Astrocyte of the cerebellum (primary cell): ENCODE data around the gene UPK3A.

Experiments used
- DNase-seq: peaks from one replicate; pipeline ENCODE4 v3.0.0-alpha.2; 2011; ENCODE audit warnings: low read depth
- H3K4me3 ChIP-seq: 2 replicates; pipeline ENCODE4 v1.5.1; 2011; ENCODE audit warnings: mild to moderate bottlenecking, low read depth, low read length, moderate library complexity
- CTCF ChIP-seq: IDR thresholded peaks from 2 replicates; pipeline ENCODE4 v1.5.1; 2012; ENCODE audit warnings: low read length, low read depth, moderate library complexity, mild to moderate bottlenecking; ENCODE audit errors: missing control alignments
- in situ Hi-C: cut with HindIII; loops from 2 replicates; pipeline ENCODE4 v1.10.0; 2017; ENCODE audit warnings: low sequenced_read_pairs

UPK3A gene

GRCh38 chr22:45238957-45239680 is 45.6 kb upstream of the UPK3A start:
- H3K4me3 ChIP-seq, result no peak overlapping the region
- DNase-seq, result no peak
- in situ Hi-C loops, result no loop called here

DNA sequence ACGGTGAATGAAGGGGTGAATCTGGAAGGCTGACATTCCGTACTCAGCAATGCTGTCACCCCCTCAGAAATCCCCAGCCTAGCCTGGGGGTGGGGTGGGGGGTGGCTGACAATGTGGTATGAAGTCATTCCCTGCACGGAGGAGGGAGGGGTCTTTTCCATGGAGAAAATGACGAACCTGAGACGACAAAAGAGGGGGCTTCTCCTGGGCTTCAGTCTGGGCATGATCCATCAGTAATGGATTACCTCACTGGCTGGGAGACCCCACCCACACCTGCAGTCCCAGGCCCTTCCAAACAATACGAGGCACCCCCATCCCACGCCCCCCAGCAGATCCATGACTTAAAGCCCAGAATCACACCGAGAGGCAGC is 45.1 kb upstream of the UPK3A start:
- no peak for DNase-seq
- in situ Hi-C loops, result no loop called here
- TF ChIP-seq CTCF, result no peak
- peak overlapping the region; percentile 51 for H3K4me3 ChIP-seq

More at GRCh38 chr22:45238957-45239680, 45.6 kb upstream of the UPK3A start:
- no peak for TF ChIP-seq CTCF

DNA sequence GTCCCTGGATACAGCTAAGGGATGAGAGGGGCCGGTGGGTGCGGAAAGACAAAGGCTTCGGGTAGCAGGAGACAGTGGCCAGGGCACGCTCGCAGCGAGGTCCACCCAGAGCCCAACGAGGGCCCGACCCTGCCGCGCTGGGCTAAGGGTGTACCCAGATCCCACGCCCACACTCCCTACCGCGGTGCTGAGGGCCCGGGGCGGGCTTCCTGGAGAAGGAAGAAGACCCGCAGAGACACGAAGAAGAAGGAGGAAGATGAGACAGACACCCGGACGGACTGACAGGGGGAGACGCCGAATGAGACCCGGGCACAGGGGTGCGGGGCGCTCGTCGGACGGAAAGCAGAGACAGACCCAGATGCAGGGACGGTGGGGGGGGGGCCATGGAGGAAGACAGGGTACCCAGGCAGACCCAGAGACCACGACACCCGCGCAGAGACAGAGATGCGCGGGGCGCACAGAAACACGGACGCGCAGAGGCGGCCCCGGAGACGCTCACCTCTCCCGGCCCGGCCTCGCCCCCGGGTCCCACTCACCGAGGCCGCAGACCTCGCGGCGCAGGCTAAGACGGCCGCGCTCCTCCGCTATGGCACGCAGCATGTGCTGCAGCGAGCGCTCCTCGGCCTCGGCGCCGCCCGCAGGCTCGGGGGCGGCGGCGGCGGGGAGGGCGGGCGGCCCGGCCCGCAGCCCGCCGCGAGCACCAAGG is 44.5 kb upstream of the UPK3A start:
- peak overlapping the region; percentile 51 for H3K4me3 ChIP-seq
- DNase-seq, result no peak
- in situ Hi-C loops, result no loop called here
- no peak for TF ChIP-seq CTCF

DNA sequence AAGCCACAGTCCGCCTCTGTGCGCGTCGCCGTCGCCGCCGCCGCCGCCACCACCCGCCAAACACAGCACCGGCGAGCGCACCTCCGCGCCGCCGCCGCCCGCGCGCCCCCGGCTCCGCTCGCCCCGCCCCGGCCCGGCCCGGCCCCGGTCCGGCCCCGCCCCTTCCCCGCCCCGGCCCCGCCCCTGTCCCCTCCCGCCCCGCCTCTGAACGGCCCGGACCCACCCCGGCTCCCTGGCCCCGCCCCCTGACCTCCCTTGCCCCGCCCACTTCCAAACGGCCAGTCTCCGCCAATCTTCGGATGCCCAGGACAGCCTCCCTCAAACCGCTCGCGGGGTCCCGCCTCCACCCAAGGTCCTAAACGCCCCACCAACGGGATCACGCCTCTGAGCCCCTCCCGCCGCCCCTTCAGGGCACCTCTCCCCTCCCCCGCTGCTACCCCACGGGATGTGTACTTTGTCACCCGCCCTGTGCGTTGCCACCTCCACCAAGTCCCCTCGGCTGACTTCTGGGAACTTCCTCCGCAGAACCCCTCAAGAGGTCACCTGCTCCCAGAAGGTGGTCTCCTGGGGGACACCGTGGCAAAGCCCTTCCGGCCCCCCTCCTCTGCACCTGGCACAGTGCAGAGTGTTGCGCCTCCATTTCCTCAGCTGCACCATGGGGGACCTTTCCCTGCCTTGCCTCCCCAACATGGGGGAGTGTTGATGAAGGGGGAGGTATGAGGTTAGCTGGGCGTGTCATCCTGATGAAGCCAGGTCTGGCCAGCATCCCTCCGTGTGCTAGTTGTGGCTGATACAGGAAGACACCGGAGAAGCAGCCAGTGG is 43.7 kb upstream of the UPK3A start, which contains the start of gene KIAA0930:
TSS of gene KIAA0930 (minus strand) at position 85 of the 822 bp plus-strand sequence. CDS start 191 bp downstream, outside the sequence.
- H3K4me3 ChIP-seq, result peak within 1 kb of the TSS; percentile 51
- peak; percentile 20 for DNase-seq
- no peak for TF ChIP-seq CTCF
- in situ Hi-C loops, result no loop called here

DNA sequence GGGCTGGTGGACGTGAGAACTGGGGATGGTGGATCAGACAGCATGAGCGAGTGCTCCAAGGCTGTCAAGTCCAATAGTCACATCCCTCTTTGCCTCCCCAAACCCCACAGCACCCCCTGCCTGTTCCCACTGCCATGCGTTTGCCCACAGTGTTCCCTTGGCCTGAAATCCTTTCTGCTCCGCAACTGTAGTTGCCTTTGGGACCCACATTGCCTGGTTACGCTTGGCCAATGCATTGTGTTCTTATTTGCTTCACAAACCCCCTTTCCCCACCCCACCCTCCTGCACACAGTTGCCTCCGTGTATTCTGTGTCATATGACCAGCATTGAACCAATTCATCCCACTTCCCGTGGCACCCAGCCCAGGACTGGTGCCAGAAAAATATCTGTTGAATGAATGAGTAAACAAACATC is 42.0 kb upstream of the UPK3A start:
- in situ Hi-C loops, result no loop called here
- H3K4me3 ChIP-seq, result no peak overlapping the region
- TF ChIP-seq CTCF, result no peak
- no peak for DNase-seq

- TF ChIP-seq CTCF, result no peak
These were observed 39.8 kb upstream of the UPK3A start for GRCh38 chr22:45244916-45245315.

More at GRCh38 chr22:45244916-45245315, 39.8 kb upstream of the UPK3A start:
- in situ Hi-C loops, result no loop called here
- H3K4me3 ChIP-seq, result no peak overlapping the region
- DNase-seq, result no peak
